Stimulated activated memory B cell treated with anti-CD40 and anti-IgM and Interleukin-4, amounts not matched to agents 10 μg/mL and 1 μg/mL and 100 μg/mL, for 72 hours (primary cell): ENCODE data around the gene TLR9.
A peak's percentile ranks its signal among the peaks of the same experiment; 100 is the strongest.

ENCODE experiments used
- ATAC-seq: fragments of 150-1000 bp; cut with Tn5 transposase; 2 replicates; pipeline ENCODE4 v1.10.0; 2021
- H3K27ac Mint-ChIP-seq: one replicate; pipeline ENCODE4 v1.8.0; 2022; ENCODE audit warnings: mild to moderate bottlenecking, mixed read lengths
- H3K27me3 Mint-ChIP-seq: one replicate; pipeline ENCODE4 v1.8.0; 2022; ENCODE audit warnings: mixed read lengths
- H3K36me3 Mint-ChIP-seq: one replicate; pipeline ENCODE4 v1.8.0; 2022; ENCODE audit warnings: mixed read lengths
- H3K4me1 Mint-ChIP-seq: one replicate; pipeline ENCODE4 v1.8.0; 2022; ENCODE audit warnings: mixed read lengths
- H3K4me3 Mint-ChIP-seq: one replicate; pipeline ENCODE4 v1.8.0; 2022; ENCODE audit warnings: mild to moderate bottlenecking, moderate library complexity, mixed read lengths
- H3K9me3 Mint-ChIP-seq: one replicate; pipeline ENCODE4 v1.8.0; 2022; ENCODE audit warnings: mixed read lengths

Gene TLR9

DNA sequence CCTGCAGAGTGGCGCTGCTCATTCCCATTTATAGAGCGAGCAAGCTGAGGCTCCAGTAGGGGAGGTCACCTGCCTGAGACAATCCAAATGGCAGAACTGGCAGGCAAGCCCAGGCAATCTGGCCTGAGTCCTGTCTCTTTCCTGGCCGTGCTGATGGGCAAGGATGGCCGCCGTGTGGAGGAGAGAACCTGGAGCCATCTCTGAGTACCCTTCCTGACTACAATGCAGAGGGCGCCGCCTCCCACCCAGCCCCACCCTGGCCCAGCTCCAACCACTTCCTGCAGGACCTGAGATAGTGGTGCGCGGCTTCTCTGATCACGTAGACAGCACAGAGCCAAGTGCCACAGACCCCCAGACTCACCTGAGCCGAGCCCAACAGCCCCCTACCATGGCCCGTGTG, 7.0 kb downstream of the TLR9 start:
- Mint-ChIP-seq H3K4me1 (peaks cover 83% of the 10 kb centered on the region), H3K27ac (peak overlapping the region; percentile 40)
- ATAC-seq, result no peak

DNA sequence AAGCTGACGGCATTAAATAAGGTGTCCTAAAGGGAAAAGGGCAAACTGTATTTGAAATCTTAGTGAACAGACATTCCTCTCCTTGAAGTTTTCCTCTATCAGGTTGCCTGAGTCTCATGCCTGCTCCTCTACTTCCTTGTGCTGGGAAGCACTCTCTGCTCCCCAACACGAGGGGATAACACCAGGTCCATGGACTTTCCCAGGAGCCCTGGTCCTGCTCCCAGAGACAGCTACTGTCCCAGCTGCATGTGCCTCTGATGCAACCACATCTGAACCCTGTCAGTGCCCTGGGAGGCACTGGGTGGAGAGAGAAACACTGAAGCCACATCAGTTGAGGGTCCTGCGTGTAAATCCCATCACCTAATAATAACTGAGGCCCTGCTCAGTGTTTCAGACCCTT, 7.4 kb downstream of the TLR9 start:
- Mint-ChIP-seq H3K27ac (peak overlapping the region; percentile 40), H3K9me3 (no peaks in the 10 kb centered on the region), H3K4me3 (no peak overlapping the region), H3K27me3 (no peaks in the 10 kb centered on the region), H3K4me1 (peaks cover 78% of the 10 kb centered on the region), H3K36me3 (peaks cover 58% of the 10 kb centered on the region)
- no peak for ATAC-seq

More for the DNA sequence above, 7.0 kb downstream of the TLR9 start:
- H3K4me3 Mint-ChIP-seq, result no peak overlapping the region
- no peaks in the 10 kb centered on the region for H3K27me3 Mint-ChIP-seq
- H3K9me3 Mint-ChIP-seq, result no peaks in the 10 kb centered on the region
- peaks cover 58% of the 10 kb centered on the region for H3K36me3 Mint-ChIP-seq

DNA sequence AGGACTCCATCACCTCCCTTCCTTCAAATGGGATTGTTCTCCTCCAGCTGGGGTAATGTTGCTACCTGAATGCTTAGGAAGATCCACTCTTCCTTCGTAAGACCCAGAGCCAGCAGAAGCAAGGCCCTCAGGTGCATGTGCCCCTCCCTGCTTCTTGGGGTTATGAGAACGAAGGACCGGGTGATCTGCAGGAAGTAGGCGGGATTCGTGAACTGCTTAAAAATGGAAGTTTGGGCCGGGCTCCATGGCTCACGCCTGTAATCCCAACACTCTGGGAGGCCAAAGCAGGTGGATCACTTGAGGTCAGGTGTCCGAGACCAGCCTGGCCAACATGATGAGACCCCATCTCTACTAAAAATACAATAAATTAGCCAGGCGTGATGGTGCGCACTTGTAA, 8.0 kb downstream of the TLR9 start:
- H3K9me3 Mint-ChIP-seq, result no peaks in the 10 kb centered on the region
- peaks cover 58% of the 10 kb centered on the region for H3K36me3 Mint-ChIP-seq
- H3K4me1 Mint-ChIP-seq, result peaks cover 72% of the 10 kb centered on the region
- no peak for ATAC-seq
- no peaks in the 10 kb centered on the region for H3K27me3 Mint-ChIP-seq
- H3K4me3 Mint-ChIP-seq, result no peak overlapping the region
- H3K27ac Mint-ChIP-seq, result peak overlapping the region; percentile 40

DNA sequence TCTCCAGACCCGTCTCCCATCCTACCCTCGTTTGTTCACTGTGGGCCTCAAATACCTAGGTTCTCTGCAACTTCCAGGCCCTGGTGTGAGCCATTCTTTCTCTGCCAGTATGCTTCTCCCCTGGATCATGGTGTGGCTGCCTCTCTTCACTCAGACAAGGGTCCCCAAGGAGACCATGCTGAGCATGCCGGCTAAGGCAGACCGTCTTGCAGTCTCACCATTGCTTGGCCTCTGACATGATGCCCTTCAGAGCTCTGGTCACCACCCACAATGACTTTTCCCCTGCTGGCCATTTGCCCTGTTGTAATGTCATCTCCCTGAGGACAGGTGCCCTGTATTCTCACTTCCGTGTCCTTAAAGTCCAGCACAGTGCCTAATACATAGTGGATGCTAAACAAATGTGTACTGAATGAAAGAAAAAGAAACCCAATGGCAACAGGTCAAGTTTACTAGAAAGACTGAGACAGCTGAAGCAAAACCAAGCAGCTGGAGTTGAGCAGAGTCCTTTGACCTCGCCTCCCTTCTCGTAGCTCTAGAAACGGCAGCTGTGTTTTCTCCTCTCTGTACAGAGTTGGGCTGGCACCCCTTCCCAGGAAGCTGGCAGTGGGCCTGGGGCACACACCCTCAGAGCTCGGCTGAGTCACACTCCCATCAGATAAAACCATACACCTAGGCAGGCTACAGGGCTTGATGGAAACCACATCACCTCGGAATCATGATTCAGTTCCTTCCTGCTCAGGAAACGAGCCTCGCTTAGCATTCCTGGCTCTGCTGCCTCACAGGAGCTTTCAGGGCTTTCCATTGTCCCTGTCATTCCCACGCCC, 8.6 kb downstream of the TLR9 start:
- H3K27me3 Mint-ChIP-seq, result no peaks in the 10 kb centered on the region
- peak overlapping the region; percentile 40 for H3K27ac Mint-ChIP-seq

DNA sequence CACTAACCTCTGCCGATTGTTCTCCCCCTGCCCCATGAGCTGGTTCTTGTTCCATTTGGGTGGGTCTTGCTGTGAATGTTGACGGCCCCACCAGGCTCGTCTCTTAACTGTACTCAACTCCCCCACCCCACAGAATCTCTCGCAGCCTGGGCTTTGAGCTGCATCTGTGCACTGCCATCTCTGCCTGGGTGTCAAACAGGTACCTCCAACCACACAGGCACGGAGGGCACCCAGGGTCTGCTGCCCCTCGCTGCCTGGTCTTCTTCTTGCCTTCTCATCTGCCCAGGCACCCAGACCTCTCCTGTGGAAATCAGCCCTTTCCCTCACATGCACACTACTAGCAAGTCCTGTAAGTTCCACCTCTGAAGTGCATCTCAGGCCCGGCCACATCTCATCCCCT, 10.1 kb downstream of the TLR9 start:
- Mint-ChIP-seq H3K27ac (no peak overlapping the region), H3K4me1 (peaks cover 52% of the 10 kb centered on the region), H3K27me3 (no peaks in the 10 kb centered on the region), H3K4me3 (no peak overlapping the region), H3K36me3 (peaks cover 63% of the 10 kb centered on the region), H3K9me3 (no peaks in the 10 kb centered on the region)
- ATAC-seq, result no peak

More for the DNA sequence above, 8.6 kb downstream of the TLR9 start:
- peaks cover 57% of the 10 kb centered on the region for H3K36me3 Mint-ChIP-seq
- ATAC-seq, result no peak
- H3K9me3 Mint-ChIP-seq, result no peaks in the 10 kb centered on the region
- H3K4me3 Mint-ChIP-seq, result no peak overlapping the region
- peaks cover 66% of the 10 kb centered on the region for H3K4me1 Mint-ChIP-seq

DNA sequence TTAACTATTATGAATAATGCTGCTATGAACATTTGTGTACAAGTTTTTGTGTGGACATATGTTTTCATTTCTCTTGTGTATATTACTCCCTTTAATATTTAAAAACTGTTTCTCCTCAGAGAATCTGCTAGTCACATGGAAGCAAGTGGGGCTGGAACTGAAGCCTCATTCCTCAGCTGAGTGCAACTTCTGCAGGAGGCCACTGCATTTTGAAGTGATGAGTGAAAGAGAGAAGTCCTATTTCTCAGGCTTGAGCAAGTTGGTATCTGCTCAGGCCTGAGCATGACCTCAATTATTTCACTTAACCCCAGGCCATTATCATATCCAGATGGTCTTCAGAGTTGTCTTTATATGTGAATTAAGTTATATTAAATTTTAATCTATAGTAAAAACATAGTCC, 11.5 kb downstream of the TLR9 start:
- peaks cover 38% of the 10 kb centered on the region for H3K4me1 Mint-ChIP-seq
- no peak for ATAC-seq
- H3K27ac Mint-ChIP-seq, result no peak overlapping the region
- H3K9me3 Mint-ChIP-seq, result no peaks in the 10 kb centered on the region
- no peaks in the 10 kb centered on the region for H3K27me3 Mint-ChIP-seq
- H3K36me3 Mint-ChIP-seq, result peaks cover 68% of the 10 kb centered on the region
- no peak overlapping the region for H3K4me3 Mint-ChIP-seq

DNA sequence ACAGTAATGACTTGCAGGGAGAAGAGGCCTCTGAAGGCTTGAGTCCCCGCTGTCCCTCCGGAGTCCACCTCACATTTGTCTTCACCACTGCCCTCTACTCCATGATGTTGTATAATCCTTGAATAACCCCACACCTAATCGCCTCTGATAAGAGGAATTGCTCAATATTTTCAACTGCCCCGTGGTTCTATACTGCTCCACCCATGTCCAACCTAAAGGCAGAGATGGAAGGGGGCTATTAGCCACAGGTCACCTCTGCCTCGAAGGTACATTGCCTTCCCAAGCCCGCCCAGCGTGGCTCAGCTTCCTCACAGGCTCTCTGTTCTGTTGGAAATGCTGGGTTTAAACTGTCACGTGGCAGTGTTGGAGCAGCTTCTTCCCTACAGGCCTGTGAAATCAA, 12.4 kb downstream of the TLR9 start:
- peaks cover 29% of the 10 kb centered on the region for H3K4me1 Mint-ChIP-seq
- no peak for ATAC-seq
- no peaks in the 10 kb centered on the region for H3K27me3 Mint-ChIP-seq
- peaks cover 76% of the 10 kb centered on the region for H3K36me3 Mint-ChIP-seq
- H3K27ac Mint-ChIP-seq, result no peak overlapping the region
- H3K9me3 Mint-ChIP-seq, result no peaks in the 10 kb centered on the region
- no peak overlapping the region for H3K4me3 Mint-ChIP-seq

DNA sequence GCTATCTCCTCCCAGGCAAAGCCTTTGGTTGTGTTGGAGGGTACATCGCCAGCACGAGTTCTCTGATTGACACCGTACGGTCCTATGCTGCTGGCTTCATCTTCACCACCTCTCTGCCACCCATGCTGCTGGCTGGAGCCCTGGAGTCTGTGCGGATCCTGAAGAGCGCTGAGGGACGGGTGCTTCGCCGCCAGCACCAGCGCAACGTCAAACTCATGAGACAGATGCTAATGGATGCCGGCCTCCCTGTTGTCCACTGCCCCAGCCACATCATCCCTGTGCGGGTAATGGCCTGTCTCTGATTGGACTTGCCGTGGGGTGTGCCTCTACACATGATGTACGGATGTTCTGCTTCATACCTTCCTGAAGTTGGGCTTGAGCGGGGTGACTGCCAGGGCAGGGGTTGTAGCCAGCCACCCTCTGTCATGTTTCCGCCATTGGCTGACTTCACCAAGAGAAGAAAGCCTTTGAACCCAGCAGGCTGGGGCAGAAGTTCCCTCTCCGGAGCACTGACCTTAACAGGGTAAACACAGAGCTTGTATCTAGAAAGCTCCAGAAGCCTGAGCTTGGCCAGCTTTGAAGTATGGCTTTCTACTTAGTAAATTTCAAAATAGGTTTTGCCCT, 14.1 kb downstream of the TLR9 start:
- Mint-ChIP-seq H3K4me1 (peaks cover 13% of the 10 kb centered on the region), H3K4me3 (no peak overlapping the region), H3K27me3 (no peaks in the 10 kb centered on the region), H3K27ac (no peak overlapping the region), H3K36me3 (peaks cover 80% of the 10 kb centered on the region), H3K9me3 (no peaks in the 10 kb centered on the region)
- no peak for ATAC-seq

DNA sequence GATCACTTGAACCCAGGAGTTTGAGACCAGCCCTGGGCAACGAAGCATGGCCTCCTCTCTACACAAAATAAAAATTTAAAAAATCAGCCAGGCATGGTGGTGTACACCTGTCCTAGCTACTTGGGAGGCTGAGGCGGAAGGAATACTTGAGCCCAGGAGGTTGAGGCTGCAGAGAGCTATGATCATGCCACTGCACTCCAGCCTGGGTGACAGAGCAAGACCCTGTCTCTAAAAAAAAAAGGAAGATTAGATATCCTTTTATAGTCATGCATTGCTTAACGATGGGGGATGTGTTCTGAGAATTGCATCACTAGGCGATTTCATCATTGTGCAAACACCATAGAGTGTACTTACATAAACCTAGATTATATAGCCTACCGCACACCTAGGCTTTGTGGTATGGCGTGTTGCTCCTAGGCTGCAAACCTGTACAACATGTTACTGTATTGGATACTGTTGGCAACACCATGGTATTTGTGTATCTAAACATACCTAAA, 14.8 kb downstream of the TLR9 start:
- Mint-ChIP-seq H3K9me3 (no peaks in the 10 kb centered on the region), H3K36me3 (peaks cover 77% of the 10 kb centered on the region), H3K27me3 (no peaks in the 10 kb centered on the region), H3K4me3 (no peak overlapping the region), H3K4me1 (peaks cover 10% of the 10 kb centered on the region), H3K27ac (no peak overlapping the region)
- no peak for ATAC-seq

DNA sequence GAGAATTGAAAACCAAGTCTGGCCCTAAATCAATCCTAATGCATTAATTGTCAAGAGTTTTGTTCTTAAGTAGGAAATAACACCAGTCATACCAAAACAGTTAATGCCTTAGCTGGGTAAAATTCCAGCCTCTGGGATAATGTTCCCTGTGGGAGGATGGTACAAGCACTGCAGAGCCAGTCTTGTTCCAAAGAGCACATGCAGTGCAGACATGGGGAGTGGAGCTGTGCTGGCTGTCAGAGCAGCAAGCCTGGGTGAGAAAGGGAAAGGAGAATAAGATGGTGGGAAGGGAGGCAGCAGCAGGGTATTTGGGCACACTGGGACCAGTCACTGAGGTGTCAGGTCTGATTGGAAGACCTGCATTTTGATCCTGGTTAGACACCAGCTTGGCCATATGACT, 15.4 kb downstream of the TLR9 start:
- peak overlapping the region; percentile 30 for H3K27ac Mint-ChIP-seq

DNA sequence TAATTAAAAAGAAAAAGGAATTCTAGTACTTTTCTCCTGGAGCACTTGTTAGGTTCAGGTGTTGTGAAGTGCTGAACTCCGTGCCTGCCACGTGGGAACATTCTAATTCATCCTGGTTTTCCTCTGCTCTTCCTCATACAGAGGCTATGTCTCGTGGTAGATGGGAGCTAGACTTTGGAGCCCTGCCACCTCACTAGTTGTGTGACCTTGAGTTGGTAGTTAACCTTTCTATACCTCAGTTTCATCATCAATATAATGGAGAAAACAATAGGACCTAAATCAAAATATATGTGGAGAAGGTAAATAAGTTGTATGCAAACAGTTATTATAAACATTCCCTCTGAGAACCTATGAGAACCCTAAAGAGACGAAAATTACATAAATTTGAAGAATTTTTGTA, 16.9 kb downstream of the TLR9 start:
- H3K27me3 Mint-ChIP-seq, result no peaks in the 10 kb centered on the region
- ATAC-seq, result no peak
- no peaks in the 10 kb centered on the region for H3K4me1 Mint-ChIP-seq
- no peak overlapping the region for H3K27ac Mint-ChIP-seq
- H3K36me3 Mint-ChIP-seq, result peaks cover 74% of the 10 kb centered on the region
- no peak overlapping the region for H3K4me3 Mint-ChIP-seq
- no peaks in the 10 kb centered on the region for H3K9me3 Mint-ChIP-seq

More for the DNA sequence above, 15.4 kb downstream of the TLR9 start:
- no peak overlapping the region for H3K4me3 Mint-ChIP-seq
- peaks cover 4% of the 10 kb centered on the region for H3K4me1 Mint-ChIP-seq
- no peak for ATAC-seq
- no peaks in the 10 kb centered on the region for H3K27me3 Mint-ChIP-seq
- H3K36me3 Mint-ChIP-seq, result peaks cover 73% of the 10 kb centered on the region
- no peaks in the 10 kb centered on the region for H3K9me3 Mint-ChIP-seq

DNA sequence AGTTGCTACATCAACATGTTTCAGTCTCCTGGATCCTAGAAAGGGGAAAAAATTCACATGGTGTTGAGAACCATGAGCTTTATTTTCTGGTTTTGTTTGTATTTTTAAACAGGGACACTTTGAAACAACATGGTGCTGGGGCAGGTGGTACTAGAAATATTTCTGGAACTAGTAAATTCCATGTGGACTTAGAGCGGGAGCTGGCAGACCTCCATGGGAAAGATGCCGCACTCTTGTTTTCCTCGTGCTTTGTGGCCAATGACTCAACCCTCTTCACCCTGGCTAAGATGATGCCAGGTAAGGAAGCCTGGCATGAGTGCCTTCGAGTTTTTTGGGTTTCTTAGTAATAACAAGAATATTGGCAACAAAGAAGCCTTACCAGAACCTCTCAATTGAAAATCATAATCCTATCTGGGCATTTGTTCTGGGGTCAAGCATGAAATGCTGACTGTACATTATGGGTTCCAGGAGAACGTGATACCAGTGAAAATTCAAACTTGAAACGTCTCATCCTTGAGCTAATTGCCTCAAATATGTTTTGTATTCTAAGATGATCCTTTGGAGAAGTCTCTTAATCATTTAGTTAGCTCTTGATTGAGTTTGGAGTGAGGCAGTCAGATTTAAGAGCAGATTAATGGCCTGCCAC, 19.6 kb downstream of the TLR9 start:
- Mint-ChIP-seq H3K27ac (no peak overlapping the region), H3K27me3 (no peaks in the 10 kb centered on the region), H3K9me3 (no peaks in the 10 kb centered on the region), H3K4me3 (no peak overlapping the region), H3K36me3 (peaks cover 77% of the 10 kb centered on the region), H3K4me1 (peaks cover 24% of the 10 kb centered on the region)
- ATAC-seq, result no peak

DNA sequence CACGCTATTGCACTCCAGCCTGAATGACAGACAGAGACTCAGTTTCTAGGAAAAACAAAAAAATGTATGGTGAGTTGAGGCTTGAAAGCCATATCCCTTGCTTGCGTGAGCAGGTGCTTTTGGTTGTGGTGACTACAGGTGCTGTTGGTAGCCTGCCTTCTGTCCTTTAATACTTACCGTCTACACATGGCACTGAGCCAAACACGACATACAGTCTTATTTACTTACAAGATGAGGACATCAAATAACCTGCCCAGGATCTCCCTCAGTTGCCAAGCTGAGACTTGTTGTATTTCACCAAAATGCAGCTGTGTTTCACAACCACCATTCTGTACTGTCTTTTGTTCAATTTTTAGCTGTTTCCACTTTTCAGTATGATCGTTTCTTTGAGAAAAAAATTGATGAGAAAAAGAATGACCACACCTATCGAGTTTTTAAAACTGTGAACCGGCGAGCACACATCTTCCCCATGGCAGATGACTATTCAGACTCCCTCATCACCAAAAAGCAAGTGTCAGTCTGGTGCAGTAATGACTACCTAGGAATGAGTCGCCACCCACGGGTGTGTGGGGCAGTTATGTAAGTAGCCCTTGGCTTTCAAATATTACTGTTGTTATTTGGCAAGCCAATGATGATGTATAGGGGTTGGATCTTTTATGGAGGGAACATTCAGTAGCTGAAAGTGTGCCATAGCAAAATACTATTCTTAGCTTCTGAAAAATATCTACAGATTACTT, 20.9 kb downstream of the TLR9 start:
- ATAC-seq, result no peak
- Mint-ChIP-seq H3K4me1 (peaks cover 30% of the 10 kb centered on the region), H3K27me3 (no peaks in the 10 kb centered on the region), H3K9me3 (no peaks in the 10 kb centered on the region), H3K36me3 (peaks cover 70% of the 10 kb centered on the region), H3K4me3 (no peak overlapping the region), H3K27ac (no peak overlapping the region)

DNA sequence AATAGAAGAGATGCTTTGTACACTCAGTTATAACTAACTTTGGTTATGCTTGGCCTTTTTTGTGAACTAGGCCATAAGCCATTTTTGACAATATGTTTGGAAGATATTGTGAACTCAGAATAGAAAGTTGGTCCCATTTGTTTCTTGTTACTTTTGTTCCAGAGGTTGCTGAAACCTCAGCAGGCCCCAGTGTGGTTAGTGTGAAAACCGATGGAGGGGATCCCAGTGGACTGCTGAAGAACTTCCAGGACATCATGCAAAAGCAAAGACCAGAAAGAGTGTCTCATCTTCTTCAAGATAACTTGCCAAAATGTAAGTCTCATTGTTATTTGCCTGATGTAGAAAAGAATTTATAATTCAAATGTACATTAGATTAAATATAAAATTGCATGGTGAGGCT, 21.7 kb downstream of the TLR9 start:
- H3K4me3 Mint-ChIP-seq, result no peak overlapping the region

More for the DNA sequence above, 21.7 kb downstream of the TLR9 start:
- Mint-ChIP-seq H3K9me3 (no peaks in the 10 kb centered on the region), H3K27me3 (no peaks in the 10 kb centered on the region), H3K27ac (peak overlapping the region; percentile 36), H3K4me1 (peaks cover 38% of the 10 kb centered on the region), H3K36me3 (peaks cover 64% of the 10 kb centered on the region)
- no peak for ATAC-seq
